ENCODE data around the gene KCNJ2. TPM values are rescaled to one million over a fixed set of nuclear protein-coding genes. Genes with fewer than 3 reads are reported as not detected.

The KCNJ2 gene
- total RNA-seq, 1 experiment from 2014 or later, result not detected

DNA sequence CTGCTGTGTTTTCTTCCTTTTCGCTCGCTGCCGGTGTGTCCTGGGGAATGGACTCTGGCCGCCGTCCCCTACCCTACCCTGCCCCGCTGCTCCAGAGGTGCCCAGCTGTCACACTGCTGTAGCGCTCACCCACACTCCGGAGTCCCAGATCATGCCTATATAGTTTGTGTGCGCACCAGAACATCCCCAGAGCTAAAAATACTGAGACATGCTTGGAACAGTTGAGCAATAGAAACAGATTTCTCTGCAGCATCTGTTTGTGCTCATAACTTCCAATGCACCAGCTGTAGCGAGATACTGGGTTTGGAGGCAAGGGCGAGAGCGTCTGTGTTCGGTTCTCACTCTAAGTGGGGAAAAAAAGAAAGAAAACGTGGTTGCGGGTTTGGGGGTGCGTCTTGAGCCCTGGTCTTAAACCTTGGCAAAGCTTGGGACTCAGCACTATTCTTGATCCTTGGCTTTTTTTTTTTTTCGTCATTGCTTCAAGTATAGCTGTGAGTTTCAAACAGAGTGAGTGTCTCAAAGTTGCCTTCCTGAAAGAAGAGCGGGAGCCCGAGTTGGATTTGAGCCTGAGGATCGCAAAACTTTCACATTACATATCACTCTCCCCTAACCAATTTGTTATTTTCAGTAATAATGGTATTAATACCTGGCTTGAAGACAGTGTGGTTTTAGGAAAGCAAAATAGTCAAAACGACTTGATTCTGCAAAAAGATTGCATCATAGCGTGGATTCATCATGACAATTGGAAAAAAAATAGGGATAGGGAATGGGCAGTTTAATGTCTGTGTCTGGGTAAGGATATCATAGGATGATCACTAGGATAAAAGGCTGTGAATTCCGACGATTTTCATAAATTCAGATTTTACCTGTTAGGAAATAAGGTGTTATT is 621 bp downstream of the KCNJ2 start:
- BruUV-seq (replicated peaks), result no TSS peak
- TF ChIP-seq EZH2 (IDR thresholded peaks at IDR 0.05; ENCODE audit: borderline replicate concordance, low read depth, low read length, poor library complexity, severe bottlenecking), result no peak
- TF ChIP-seq, protein P1, sequence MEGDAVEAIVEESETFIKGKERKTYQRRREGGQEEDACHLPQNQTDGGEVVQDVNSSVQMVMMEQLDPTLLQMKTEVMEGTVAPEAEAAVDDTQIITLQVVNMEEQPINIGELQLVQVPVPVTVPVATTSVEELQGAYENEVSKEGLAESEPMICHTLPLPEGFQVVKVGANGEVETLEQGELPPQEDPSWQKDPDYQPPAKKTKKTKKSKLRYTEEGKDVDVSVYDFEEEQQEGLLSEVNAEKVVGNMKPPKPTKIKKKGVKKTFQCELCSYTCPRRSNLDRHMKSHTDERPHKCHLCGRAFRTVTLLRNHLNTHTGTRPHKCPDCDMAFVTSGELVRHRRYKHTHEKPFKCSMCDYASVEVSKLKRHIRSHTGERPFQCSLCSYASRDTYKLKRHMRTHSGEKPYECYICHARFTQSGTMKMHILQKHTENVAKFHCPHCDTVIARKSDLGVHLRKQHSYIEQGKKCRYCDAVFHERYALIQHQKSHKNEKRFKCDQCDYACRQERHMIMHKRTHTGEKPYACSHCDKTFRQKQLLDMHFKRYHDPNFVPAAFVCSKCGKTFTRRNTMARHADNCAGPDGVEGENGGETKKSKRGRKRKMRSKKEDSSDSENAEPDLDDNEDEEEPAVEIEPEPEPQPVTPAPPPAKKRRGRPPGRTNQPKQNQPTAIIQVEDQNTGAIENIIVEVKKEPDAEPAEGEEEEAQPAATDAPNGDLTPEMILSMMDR (conservative IDR thresholded peaks at IDR 0.05; ENCODE audit: low read depth, low read length), result no peak
- Histone ChIP-seq H3K27ac (ENCODE audit: low read depth, low read length, poor library complexity, severe bottlenecking) (no peak overlapping the region), H3K4me3 (ENCODE audit: low read depth, low read length, poor library complexity, severe bottlenecking) (peak overlapping the region; percentile 36), H3K4me1 (ENCODE audit: insufficient read depth, low read length, poor library complexity, severe bottlenecking) (peaks cover 13% of the 10 kb centered on the region), H3K36me3 (ENCODE audit: insufficient read depth, low read length, poor library complexity, severe bottlenecking) (no peaks in the 10 kb centered on the region), H3K9me3 (ENCODE audit: low read depth, low read length, poor library complexity, severe bottlenecking) (no peaks in the 10 kb centered on the region), H3K27me3 (replicated peaks; ENCODE audit: insufficient read depth, low read depth, low read length, poor library complexity) (peaks cover 94% of the 10 kb centered on the region)
- ChIA-PET CTCF (no interaction called here), POLR2A (ENCODE audit: low non-redundant PET) (no interaction called here)
- intact Hi-C loops (cut with micrococcal nuclease; ENCODE audit: unreplicated experiment), result loop anchor here (10.0 kb wide), 1 partner anchor 385 kb away; no protein-coding TSS in a partner anchor
- no peak for DNase-seq (ENCODE audit: low spot score)

DNA sequence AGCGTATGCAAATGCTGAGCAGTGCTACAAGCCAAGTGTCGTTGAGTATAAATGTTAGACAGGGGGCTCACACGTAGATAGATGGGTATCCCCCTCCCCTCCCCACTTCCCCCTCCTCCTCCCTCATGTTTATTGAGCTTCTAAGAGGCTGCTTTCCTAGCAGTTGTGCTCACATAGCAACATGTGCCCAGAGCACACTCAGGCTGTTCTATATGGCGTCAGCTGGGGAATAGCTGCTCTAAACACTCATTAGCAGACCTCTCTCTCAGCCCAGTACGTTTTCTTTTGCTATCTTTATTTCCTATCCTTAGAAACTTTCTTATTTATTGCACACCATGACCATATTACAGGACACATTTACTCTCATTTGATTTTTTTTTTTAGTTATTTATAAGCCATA is 1.8 kb downstream of the KCNJ2 start:
- DNase-seq (ENCODE audit: low spot score), result no peak
- Histone ChIP-seq H3K36me3 (ENCODE audit: insufficient read depth, low read length, poor library complexity, severe bottlenecking) (no peaks in the 10 kb centered on the region), H3K27me3 (replicated peaks; ENCODE audit: insufficient read depth, low read depth, low read length, poor library complexity) (peaks cover 82% of the 10 kb centered on the region), H3K4me1 (ENCODE audit: insufficient read depth, low read length, poor library complexity, severe bottlenecking) (peaks cover 13% of the 10 kb centered on the region), H3K9me3 (ENCODE audit: low read depth, low read length, poor library complexity, severe bottlenecking) (no peaks in the 10 kb centered on the region), H3K27ac (ENCODE audit: low read depth, low read length, poor library complexity, severe bottlenecking) (no peak overlapping the region), H3K4me3 (ENCODE audit: low read depth, low read length, poor library complexity, severe bottlenecking) (no peak overlapping the region)
- intact Hi-C loops (cut with micrococcal nuclease; ENCODE audit: unreplicated experiment), result no loop called here
- POLR2A ChIA-PET (ENCODE audit: low non-redundant PET), result no interaction called here
- BruUV-seq (replicated peaks), result no TSS peak
- TF ChIP-seq, protein P1 (conservative IDR thresholded peaks at IDR 0.05; ENCODE audit: low read depth, low read length), result no peak
- no peak for TF ChIP-seq EZH2 (IDR thresholded peaks at IDR 0.05; ENCODE audit: borderline replicate concordance, low read depth, low read length, poor library complexity, severe bottlenecking)
- CTCF ChIA-PET, result interaction anchor here (0.7 kb wide), 1 partner anchor 18 kb away, joined by 3 read pairs; no protein-coding TSS in a partner anchor

DNA sequence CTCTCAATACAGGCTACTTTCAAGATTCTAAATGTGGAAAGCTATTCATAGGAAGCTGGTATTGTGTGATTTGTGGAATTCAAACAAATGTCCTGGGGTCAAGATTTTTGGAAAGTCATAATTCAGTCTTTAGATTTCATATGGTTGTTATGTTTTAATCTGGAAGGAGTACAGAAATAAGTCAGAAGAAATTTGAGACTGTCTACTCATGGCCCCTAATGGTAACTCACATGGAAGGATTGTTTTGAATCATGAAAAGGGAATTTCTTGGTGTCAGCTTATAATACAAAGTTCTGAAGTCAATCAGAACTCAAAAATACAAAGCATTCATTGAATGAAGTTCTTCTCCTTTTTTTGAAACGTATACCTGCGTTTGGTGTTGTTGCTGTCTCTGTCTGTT is 3.1 kb downstream of the KCNJ2 start:
- BruUV-seq (replicated peaks), result no TSS peak
- H3K4me1 ChIP-seq (ENCODE audit: insufficient read depth, low read length, poor library complexity, severe bottlenecking), result peaks cover 13% of the 10 kb centered on the region
- TF ChIP-seq, protein P1 (conservative IDR thresholded peaks at IDR 0.05; ENCODE audit: low read depth, low read length), result no peak
- TF ChIP-seq EZH2 (IDR thresholded peaks at IDR 0.05; ENCODE audit: borderline replicate concordance, low read depth, low read length, poor library complexity, severe bottlenecking), result no peak
- no peak for DNase-seq (ENCODE audit: low spot score)
- intact Hi-C loops (cut with micrococcal nuclease; ENCODE audit: unreplicated experiment), result no loop called here
- ChIA-PET CTCF (no interaction called here), POLR2A (ENCODE audit: low non-redundant PET) (no interaction called here)
- peaks cover 81% of the 10 kb centered on the region for H3K27me3 ChIP-seq (replicated peaks; ENCODE audit: insufficient read depth, low read depth, low read length, poor library complexity)
- H3K27ac ChIP-seq (ENCODE audit: low read depth, low read length, poor library complexity, severe bottlenecking), result no peak overlapping the region
- H3K4me3 ChIP-seq (ENCODE audit: low read depth, low read length, poor library complexity, severe bottlenecking), result no peak overlapping the region
- H3K36me3 ChIP-seq (ENCODE audit: insufficient read depth, low read length, poor library complexity, severe bottlenecking), result no peaks in the 10 kb centered on the region
- no peaks in the 10 kb centered on the region for H3K9me3 ChIP-seq (ENCODE audit: low read depth, low read length, poor library complexity, severe bottlenecking)

Data from A673 (cell line).